Bronchial epithelial cell (primary cell): ENCODE data around the gene HELLS. TPM values are rescaled to one million over a fixed set of nuclear protein-coding genes. Genes with fewer than 3 reads are reported as not detected.

ENCODE experiments used
- DNase-seq: peaks from one replicate; pipeline ENCODE4 v3.0.0-alpha.2; 2010; ENCODE audit warnings: low read depth
- FAIRE-seq: peaks from 2 replicates; lab custom pipeline; 2011; peaks lifted over from hg19 to GRCh38; lab: Jason Lieb, UNC
- H3K27me3 ChIP-seq: 2 replicates; pipeline ENCODE4 v1.5.1; 2011; ENCODE audit warnings: low read length; ENCODE audit not compliant: control insufficient read depth, insufficient read depth
- H3K36me3 ChIP-seq: 2 replicates; pipeline ENCODE4 v1.5.1; 2011; ENCODE audit warnings: low read length; ENCODE audit not compliant: control insufficient read depth, insufficient read depth
- H3K4me3 ChIP-seq: 2 replicates; pipeline ENCODE4 v1.5.1; 2011; ENCODE audit warnings: mild to moderate bottlenecking, low read depth, low read length, control low read depth
- total RNA-seq: library from RNA; depleted of rRNA; stranded (reverse); fragments of >200 nt; gene quantifications from 2 replicates; pipeline ENCODE4 v1.2.1, GENCODE V29; 2014
- TF ChIP-seq, protein P1 (sequence below): IDR thresholded peaks from 2 replicates; pipeline ENCODE4 v1.5.1; 2011; ENCODE audit warnings: mild to moderate bottlenecking, moderate library complexity, low read length, control low read depth, inconsistent platforms; ENCODE audit not compliant: insufficient read depth, severe bottlenecking

The HELLS gene
- total RNA-seq, 1 donor from 2014 or later, result 5.3 TPM

- DNase-seq (no peak), FAIRE-seq (no peak)
- Histone ChIP-seq H3K27me3 (no peaks in the 10 kb centered on the region), H3K4me3 (no peak overlapping the region), H3K36me3 (no peaks in the 10 kb centered on the region)
- TF ChIP-seq, protein P1, sequence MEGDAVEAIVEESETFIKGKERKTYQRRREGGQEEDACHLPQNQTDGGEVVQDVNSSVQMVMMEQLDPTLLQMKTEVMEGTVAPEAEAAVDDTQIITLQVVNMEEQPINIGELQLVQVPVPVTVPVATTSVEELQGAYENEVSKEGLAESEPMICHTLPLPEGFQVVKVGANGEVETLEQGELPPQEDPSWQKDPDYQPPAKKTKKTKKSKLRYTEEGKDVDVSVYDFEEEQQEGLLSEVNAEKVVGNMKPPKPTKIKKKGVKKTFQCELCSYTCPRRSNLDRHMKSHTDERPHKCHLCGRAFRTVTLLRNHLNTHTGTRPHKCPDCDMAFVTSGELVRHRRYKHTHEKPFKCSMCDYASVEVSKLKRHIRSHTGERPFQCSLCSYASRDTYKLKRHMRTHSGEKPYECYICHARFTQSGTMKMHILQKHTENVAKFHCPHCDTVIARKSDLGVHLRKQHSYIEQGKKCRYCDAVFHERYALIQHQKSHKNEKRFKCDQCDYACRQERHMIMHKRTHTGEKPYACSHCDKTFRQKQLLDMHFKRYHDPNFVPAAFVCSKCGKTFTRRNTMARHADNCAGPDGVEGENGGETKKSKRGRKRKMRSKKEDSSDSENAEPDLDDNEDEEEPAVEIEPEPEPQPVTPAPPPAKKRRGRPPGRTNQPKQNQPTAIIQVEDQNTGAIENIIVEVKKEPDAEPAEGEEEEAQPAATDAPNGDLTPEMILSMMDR, result no peak
Measured at GRCh38 chr10:94641480-94641879, 95.9 kb downstream of the HELLS start.

- Histone ChIP-seq H3K36me3 (no peaks in the 10 kb centered on the region), H3K4me3 (no peak overlapping the region), H3K27me3 (no peaks in the 10 kb centered on the region)
- TF ChIP-seq, protein P1, result no peak
- FAIRE-seq (no peak), DNase-seq (no peak)
Measured at GRCh38 chr10:94644352-94644751, 98.8 kb downstream of the HELLS start.

GRCh38 chr10:94645285-94645684 lies 99.7 kb downstream of the HELLS start:
- Histone ChIP-seq H3K4me3 (no peak overlapping the region), H3K36me3 (no peaks in the 10 kb centered on the region), H3K27me3 (no peaks in the 10 kb centered on the region)
- TF ChIP-seq, protein P1, result no peak
- DNase-seq (no peak), FAIRE-seq (no peak)

Other genes with a start within 250 kb of the HELLS start
- 18.2 and 22.6 TPM in 2 replicates for gene NOC3L, start 182.8 kb upstream of the HELLS start, total RNA-seq
- gene TBC1D12, start 143.2 kb upstream of the HELLS start, total RNA-seq, result 10.8 and 11.3 TPM in 2 replicates
- 1.1 and 20.9 TPM in 2 replicates for gene CYP2C18, start 137.9 kb downstream of the HELLS start, total RNA-seq
- gene CYP2C19, start 216.9 kb downstream of the HELLS start, total RNA-seq, result 0.26 and 1.2 TPM in 2 replicates